GM12874 (cell line): ENCODE data around the gene IFI27L1.

Experiments
- CTCF ChIP-seq: IDR thresholded peaks from 2 replicates; pipeline ENCODE4 v1.5.1; 2011; ENCODE audit warnings: low read depth, mild to moderate bottlenecking, control low read depth, low read length, moderate library complexity; ENCODE audit not compliant: insufficient read depth

Gene IFI27L1

GRCh38 chr14:94080621-94081385 is at the start of gene IFI27L1, which contains the start of gene DDX24:
IFI27L1 (plus strand) TSS chr14:94081310; CDS start chr14:94096938, 15,628 bp downstream.
DDX24 (minus strand) TSS chr14:94081202; CDS start chr14:94079742, 1,460 bp downstream.
- no peak for TF ChIP-seq CTCF

- TF ChIP-seq CTCF: no peak
Measured at GRCh38 chr14:94031883-94032279, 49.2 kb upstream of the IFI27L1 start.

- TF ChIP-seq CTCF: no peak
Measured at GRCh38 chr14:94034886-94035285, 46.2 kb upstream of the IFI27L1 start.

- peak; percentile 90 for TF ChIP-seq CTCF
Measured at GRCh38 chr14:94036313-94037167, 44.6 kb upstream of the IFI27L1 start.

GRCh38 chr14:94037954-94038353 is 43.2 kb upstream of the IFI27L1 start:
- TF ChIP-seq CTCF: no peak

GRCh38 chr14:94038510-94038909 is 42.6 kb upstream of the IFI27L1 start:
- TF ChIP-seq CTCF: no peak

- no peak for TF ChIP-seq CTCF
Measured at GRCh38 chr14:94038921-94039629, 42.0 kb upstream of the IFI27L1 start.
